H1 (cell line): ENCODE measurements around the gene IGSF11. TPM values are rescaled to one million over a fixed set of nuclear protein-coding genes. Genes with fewer than 3 reads are reported as not detected.

Experiments
- CTCF ChIA-PET: fragments of 300-600 bp; sonication (Branson Sonifier 250); formaldehyde crosslinking; loops from one replicate; lab custom pipeline; 2021; ENCODE audit not compliant: partially characterized antibody; lab: Charles Lee
- POLR2A ChIA-PET: fragments of 300-600 bp; sonication (Branson Sonifier 250); formaldehyde crosslinking; loops from one replicate; lab custom pipeline; 2021; ENCODE audit warnings: inconsistent platforms; ENCODE audit not compliant: partially characterized antibody; lab: Charles Lee
- DNase-seq, 2 experiments: peaks; one replicate each; pipeline versions ENCODE4 v3.0.0 to v3.0.0-alpha.2; 2010 to 2022; ENCODE audit warnings: low spot score in 2 of 2, low read depth in 1 of 2, mixed read lengths in 1 of 2
- FAIRE-seq: peaks from 2 replicates; lab custom pipeline; 2011; peaks lifted over from hg19 to GRCh38; lab: Jason Lieb, UNC
- H2AFZ ChIP-seq: 2 replicates; pipeline ENCODE4 v1.8.1; 2012; ENCODE audit warnings: low read length, inconsistent platforms
- H2AK5ac ChIP-seq: 2 replicates; pipeline ENCODE4 v1.6.1; 2013; ENCODE audit warnings: low read depth, low read length
- H2BK120ac ChIP-seq: replicated peaks from 2 replicates; pipeline ENCODE3; 2013; ENCODE audit warnings: low read depth, low read length, inconsistent platforms
- H2BK12ac ChIP-seq: 2 replicates; pipeline ENCODE4 v1.6.1; 2013; ENCODE audit warnings: low read depth, low read length
- H2BK15ac ChIP-seq: 2 replicates; pipeline ENCODE4 v1.6.1; 2013; ENCODE audit warnings: low read length
- H2BK20ac ChIP-seq: 2 replicates; pipeline ENCODE4 v1.6.1; 2013; ENCODE audit warnings: low read length
- H2BK5ac ChIP-seq: 2 replicates; pipeline ENCODE4 v1.6.1; 2013; ENCODE audit warnings: low read depth, low read length
- H3K14ac ChIP-seq: 2 replicates; pipeline ENCODE4 v1.6.1; 2013; ENCODE audit warnings: inconsistent platforms; ENCODE audit not compliant: insufficient read length
- H3K18ac ChIP-seq: 2 replicates; pipeline ENCODE4 v1.6.1; 2013; ENCODE audit warnings: low read length; ENCODE audit errors: extremely low read depth
- H3K23ac ChIP-seq: 2 replicates; pipeline ENCODE4 v1.6.1; 2013; ENCODE audit warnings: inconsistent platforms; ENCODE audit not compliant: insufficient read length
- H3K23me2 ChIP-seq: 2 replicates; pipeline ENCODE4 v1.6.1; 2013; ENCODE audit warnings: low read depth, low read length
- H3K27ac ChIP-seq: 2 replicates; pipeline ENCODE4 v1.6.1; 2011; ENCODE audit warnings: low read depth, low read length, inconsistent platforms
- H3K27me3 ChIP-seq, 4 experiments: replicated peaks in 1 of 4; 1 replicate in 1 of 4; 2 replicates in 3 of 4; pipeline versions ENCODE4 v1.6.1 to v1.8.1; 2011 to 2013; ENCODE audit warnings: low read length in 3 of 4, mild to moderate bottlenecking in 3 of 4, inconsistent platforms in 2 of 4, mixed read lengths in 2 of 4, moderate library complexity in 1 of 4; ENCODE audit not compliant: control insufficient read depth in 3 of 4, insufficient read depth in 3 of 4; ENCODE audit errors: extremely low read depth in 1 of 4
- H3K36me3 ChIP-seq, 4 experiments: 2 replicates each; pipeline versions ENCODE4 v1.6.1 to v1.8.1; 2011 to 2013; ENCODE audit warnings: mild to moderate bottlenecking in 4 of 4, low read length in 3 of 4, moderate library complexity in 2 of 4, control low read depth in 1 of 4, inconsistent platforms in 1 of 4; ENCODE audit not compliant: insufficient read depth in 4 of 4, control insufficient read depth in 2 of 4
- H3K4ac ChIP-seq: replicated peaks from 2 replicates; pipeline ENCODE3; 2013; ENCODE audit warnings: low read length, low read depth, mixed read lengths, inconsistent platforms; ENCODE audit not compliant: insufficient read length
- H3K4me1 ChIP-seq, 4 experiments: replicated peaks in 1 of 4; 1 replicate in 1 of 4; 2 replicates in 3 of 4; pipeline versions ENCODE4 v1.6.1 to v1.8.1; 2011 to 2013; ENCODE audit warnings: low read length in 3 of 4, inconsistent platforms in 2 of 4, mixed read lengths in 1 of 4; ENCODE audit not compliant: insufficient read depth in 4 of 4, control insufficient read depth in 3 of 4
- H3K4me2 ChIP-seq, 2 experiments: 2 replicates each; pipeline versions ENCODE4 v1.6.1 to v1.8.1; 2011 to 2013; ENCODE audit warnings: low read depth in 2 of 2, low read length in 2 of 2, control low read depth in 1 of 2, inconsistent platforms in 1 of 2, mild to moderate bottlenecking in 1 of 2; ENCODE audit not compliant: insufficient read depth in 1 of 2
- H3K4me3 ChIP-seq, 4 experiments: fragments of 200-600, 300-600 bp in 1 of 4; sonication (generic), shearing (Covaris generic), sonication (Bioruptor Twin) in 1 of 4; 2 replicates each; pipeline versions ENCODE4 v1.5.1 to v1.8.1; 2011 to 2016; ENCODE audit warnings: low read length in 4 of 4, low read depth in 3 of 4, control low read depth in 2 of 4, inconsistent platforms in 2 of 4, mild to moderate bottlenecking in 2 of 4, mixed read lengths in 1 of 4, moderate library complexity in 1 of 4; ENCODE audit not compliant: insufficient read depth in 2 of 4; ENCODE audit errors: extremely low read depth in 1 of 4
- H3K56ac ChIP-seq: replicated peaks from 2 replicates; pipeline ENCODE3; 2013; ENCODE audit warnings: low read depth, mild to moderate bottlenecking, mixed read lengths, low read length, inconsistent platforms; ENCODE audit not compliant: insufficient read length
- H3K79me1 ChIP-seq: 2 replicates; pipeline ENCODE4 v1.6.1; 2013; ENCODE audit warnings: low read depth, low read length, control low read depth
- H3K79me2 ChIP-seq, 2 experiments: 2 replicates each; pipeline versions ENCODE4 v1.6.1 to v1.8.1; 2012 to 2013; ENCODE audit warnings: low read length in 2 of 2, mild to moderate bottlenecking in 2 of 2, inconsistent platforms in 1 of 2; ENCODE audit not compliant: insufficient read depth in 2 of 2, control insufficient read depth in 1 of 2
- H3K9ac ChIP-seq, 4 experiments: replicated peaks in 1 of 4; 1 replicate in 1 of 4; 2 replicates in 3 of 4; pipeline versions ENCODE4 v1.6.1 to v1.8.1; 2011 to 2013; ENCODE audit warnings: low read depth in 3 of 4, low read length in 3 of 4, control low read depth in 2 of 4, mild to moderate bottlenecking in 2 of 4, moderate library complexity in 2 of 4, inconsistent platforms in 1 of 4; ENCODE audit errors: extremely low read depth in 1 of 4
- H3K9me3 ChIP-seq, 2 experiments: 2 replicates each; pipeline versions ENCODE4 v1.6.1 to v1.8.1; 2012 to 2013; ENCODE audit warnings: mild to moderate bottlenecking in 2 of 2, moderate library complexity in 2 of 2, control low read depth in 1 of 2, inconsistent platforms in 1 of 2, low read depth in 1 of 2, low read length in 1 of 2, mixed read lengths in 1 of 2; ENCODE audit not compliant: insufficient read depth in 2 of 2
- H4K20me1 ChIP-seq, 2 experiments: replicated peaks in 1 of 2; 2 replicates each; pipeline versions ENCODE3 to v1.8.1; 2011 to 2013; ENCODE audit warnings: inconsistent platforms in 2 of 2, low read length in 2 of 2, mild to moderate bottlenecking in 1 of 2; ENCODE audit not compliant: insufficient read depth in 2 of 2, control insufficient read depth in 1 of 2
- H4K5ac ChIP-seq: 2 replicates; pipeline ENCODE4 v1.6.1; 2013; ENCODE audit warnings: low read length, low read depth, mixed read lengths, inconsistent platforms; ENCODE audit not compliant: insufficient read length
- H4K8ac ChIP-seq: 2 replicates; pipeline ENCODE4 v1.8.0; 2013; ENCODE audit warnings: mild to moderate bottlenecking, moderate library complexity, low read length, inconsistent platforms; ENCODE audit not compliant: insufficient read depth; ENCODE audit errors: extremely low read depth
- H4K91ac ChIP-seq: replicated peaks from 2 replicates; pipeline ENCODE3; 2013; ENCODE audit warnings: low read length, mixed read lengths, inconsistent platforms; ENCODE audit not compliant: insufficient read length
- ATF2 ChIP-seq: IDR thresholded peaks from 2 replicates; pipeline ENCODE4 v1.6.1; 2012; ENCODE audit warnings: low read length, inconsistent platforms
- CEBPB ChIP-seq: IDR thresholded peaks from 2 replicates; pipeline ENCODE4 v1.6.1; 2012; ENCODE audit warnings: low read depth, low read length
- CTBP2 ChIP-seq: IDR thresholded peaks from 2 replicates; pipeline ENCODE4 v1.7.0; 2011; ENCODE audit warnings: borderline replicate concordance, mild to moderate bottlenecking, moderate library complexity, mixed read lengths, low read length; ENCODE audit not compliant: insufficient read depth, insufficient read length
- E2F6 ChIP-seq: IDR thresholded peaks from 2 replicates; pipeline ENCODE4 v1.6.1; 2012; ENCODE audit warnings: inconsistent platforms
- PHF8 ChIP-seq: fragments of 200-600 bp; sonication (generic); conservative IDR thresholded peaks from 2 replicates; pipeline ENCODE4 v1.7.1; 2012; ENCODE audit warnings: low read depth, mild to moderate bottlenecking, inconsistent platforms, low read length, moderate library complexity
- RFX5 ChIP-seq: IDR thresholded peaks from 2 replicates; pipeline ENCODE4 v1.6.1; 2011; ENCODE audit warnings: low read depth, low read length, improper control_type of control experiment, borderline replicate concordance
- TAF1 ChIP-seq: IDR thresholded peaks from 2 replicates; pipeline ENCODE4 v1.6.1; 2011; ENCODE audit warnings: mild to moderate bottlenecking, low read depth, low read length
- ZNF274 ChIP-seq: IDR thresholded peaks from 2 replicates; pipeline ENCODE4 v1.7.0; 2012; ENCODE audit warnings: low read length, borderline replicate concordance; ENCODE audit errors: extremely low read depth
- WGBS, 2 experiments: shearing (Covaris generic) in 1 of 2; methylation state at CpG; one replicate each; pipeline versions ENCODE4 v1.1.6 to v1.1.7; 2013 to 2015; ENCODE audit warnings: low lambda C conversion rate in 2 of 2, mixed read lengths in 2 of 2, inconsistent platforms in 1 of 2, low coverage in 1 of 2, missing lambda C conversion rate in 1 of 2; ENCODE audit not compliant: insufficient replicate concordance in 2 of 2, insufficient coverage in 1 of 2, insufficient read length in 1 of 2; ENCODE audit errors: extremely low coverage in 1 of 2, missing lambda C conversion rate in 1 of 2; 5-methylcytosine and 5-hydroxymethylcytosine counted together
- polyA plus RNA-seq, 7 experiments: library from polyadenylated mRNA; depleted of rRNA in 3 of 7; stranded (reverse) in 5 of 7; unstranded in 2 of 7; fragments of >200 nt in 5 of 7; fragments of 200-250 nt in 2 of 7; gene quantifications; 1 replicate in 5 of 7; 2 replicates in 1 of 7; 4 replicates in 1 of 7; pipeline versions ENCODE4 v1.2.1 to v1.2.3, GENCODE V29; 2011 to 2013; ENCODE audit warnings: missing spikeins in 2 of 7, mixed read lengths in 2 of 7
- total RNA-seq: library from RNA; stranded (reverse); fragmentation: NEBNext Ultra II Directional; extraction: Animal tissue kit (Norgen Biotek cat#: 25700); gene quantifications from 2 replicates; pipeline ENCODE4 v1.2.1, GENCODE V29; 2021

Gene IGSF11
- total and polyA plus RNA-seq, 2 of the 8 experiments (the other 6 are each of a cell fraction or from before 2014, with no cell fraction given): 1.1 to 4.1 TPM

DNA sequence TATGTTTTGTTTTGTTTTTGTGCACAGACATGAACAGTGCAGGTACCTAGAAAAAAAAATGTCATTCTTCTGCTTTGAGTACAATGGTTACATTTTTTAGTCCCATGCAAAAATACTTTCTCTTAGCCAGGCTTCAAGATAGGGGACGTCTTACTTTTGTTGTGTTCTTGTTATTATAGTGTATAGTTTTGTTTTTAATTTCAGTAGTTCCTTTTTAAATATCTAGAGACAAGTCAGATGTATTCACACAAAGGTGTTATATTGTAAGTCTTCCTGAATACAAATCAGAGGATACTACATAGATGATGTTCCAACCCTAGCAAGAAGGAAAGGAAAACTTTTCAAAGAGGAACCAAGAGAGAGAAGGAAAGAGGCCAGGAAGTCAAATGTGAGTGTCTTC lies 28.8 kb upstream of the IGSF11 start:
- H2BK15ac ChIP-seq: no peak overlapping the region
- no peak for DNase-seq
- H4K91ac ChIP-seq: no peak overlapping the region
- H3K4me1 ChIP-seq: no peaks in the 10 kb centered on the region
- no peak overlapping the region for H3K4me3 ChIP-seq
- no peak overlapping the region for H2AFZ ChIP-seq
- FAIRE-seq: no peak
- no peaks in the 10 kb centered on the region for H3K79me1 ChIP-seq
- H3K4ac ChIP-seq: no peak overlapping the region
- H3K4me2 ChIP-seq: no peak overlapping the region
- TF ChIP-seq CEBPB (no peak), CTBP2 (no peak), ATF2 (no peak), TAF1 (no peak), PHF8 (no peak), ZNF274 (no peak), RFX5 (no peak), E2F6 (no peak)
- TF ChIP-seq, all 59 proteins: peak for 0
- no peaks in the 10 kb centered on the region for H3K79me2 ChIP-seq
- no peaks in the 10 kb centered on the region for H3K36me3 ChIP-seq
- H3K23ac ChIP-seq: no peak overlapping the region
- 74% methylated on average over 1 of the region's 1 CpG; no CpG with 5 or more reads in 1 of the 2 experiments for WGBS, 2 experiments
- no peaks in the 10 kb centered on the region for H4K20me1 ChIP-seq
- no peak overlapping the region for H4K5ac ChIP-seq
- ChIA-PET POLR2A (no interaction called here), CTCF (no interaction called here)
- no peak overlapping the region for H2AK5ac ChIP-seq
- H3K14ac ChIP-seq: no peak overlapping the region
- no peak overlapping the region for H2BK20ac ChIP-seq
- H3K27me3 ChIP-seq: no peaks in the 10 kb centered on the region
- no peak overlapping the region for H2BK120ac ChIP-seq
- no peak overlapping the region for H2BK12ac ChIP-seq
- H3K9ac ChIP-seq: no peak overlapping the region
- no peaks in the 10 kb centered on the region for H3K9me3 ChIP-seq
- no peak overlapping the region for H3K18ac ChIP-seq
- H3K23me2 ChIP-seq: no peaks in the 10 kb centered on the region; the same call in 1 of the 2 replicates
- H3K56ac ChIP-seq: no peak overlapping the region
- H4K8ac ChIP-seq: no peak overlapping the region
- H3K27ac ChIP-seq: no peak overlapping the region
- no peak overlapping the region for H2BK5ac ChIP-seq
